Colonic mucosa (tissue), 4 donors: Measurements from ENCODE around the gene LCA5L. TPM values are rescaled to one million over a fixed set of nuclear protein-coding genes. Genes with fewer than 3 reads are reported as not detected.

ENCODE experiments used
- DNase-seq: peaks from one replicate; pipeline ENCODE4 v3.0.0-alpha.2; 2020
- H3K27ac ChIP-seq: fragments of 200-600 bp; one replicate; pipeline ENCODE4 v1.8.0; 2021
- H3K27me3 ChIP-seq: fragments of 200-600 bp; one replicate; pipeline ENCODE4 v1.8.0; 2021
- H3K36me3 ChIP-seq: fragments of 200-600 bp; one replicate; pipeline ENCODE4 v1.8.0; 2021
- H3K4me1 ChIP-seq: fragments of 200-600 bp; one replicate; pipeline ENCODE4 v1.8.0; 2021; ENCODE audit warnings: mild to moderate bottlenecking
- H3K4me3 ChIP-seq: fragments of 200-600 bp; one replicate; pipeline ENCODE4 v1.8.0; 2021
- H3K9ac ChIP-seq, 2 donors: one replicate each; pipeline ENCODE4 v1.7.0; 2013; ENCODE audit warnings: control low read depth in 2 of 2, low read depth in 2 of 2, low read length in 2 of 2
- H3K9me3 ChIP-seq: fragments of 200-600 bp; one replicate; pipeline ENCODE4 v1.8.0; 2021
- intact Hi-C: fragments of 100-400 bp; cut with DNase I; formaldehyde crosslinking; loops from one replicate; pipeline ENCODE4 v1.14.1; 2022
- microRNA-seq: library from miRNA; unstranded; fragments of <30 nt; microRNA quantifications from one replicate; pipeline ENCODE4, GENCODE V29; 2019
- total RNA-seq, 2 donors: library from RNA; stranded (reverse); fragmentation: NEBNext Ultra II Directional in 1 of 2; extraction: Animal tissue kit (Norgen Biotek cat#: 25700) in 1 of 2; gene quantifications; one replicate each; pipeline ENCODE4 v1.2.1, GENCODE V29; 2021
- TF ChIP-seq, protein P1 (sequence below): fragments of 200-600 bp; IDR thresholded peaks from one replicate; pipeline ENCODE4 v1.8.0; 2022; ENCODE audit warnings: antibody characterized with exemption, mild to moderate bottlenecking
- donor health status: healthy.
- donor health status: DM: no; HTN: no; CAD: no.
- donor health status: DM: no; HTN: no; CAD: no.

LCA5L gene
- total RNA-seq, 2 donors from 2014 or later: 0.64 to 0.98 TPM

DNA sequence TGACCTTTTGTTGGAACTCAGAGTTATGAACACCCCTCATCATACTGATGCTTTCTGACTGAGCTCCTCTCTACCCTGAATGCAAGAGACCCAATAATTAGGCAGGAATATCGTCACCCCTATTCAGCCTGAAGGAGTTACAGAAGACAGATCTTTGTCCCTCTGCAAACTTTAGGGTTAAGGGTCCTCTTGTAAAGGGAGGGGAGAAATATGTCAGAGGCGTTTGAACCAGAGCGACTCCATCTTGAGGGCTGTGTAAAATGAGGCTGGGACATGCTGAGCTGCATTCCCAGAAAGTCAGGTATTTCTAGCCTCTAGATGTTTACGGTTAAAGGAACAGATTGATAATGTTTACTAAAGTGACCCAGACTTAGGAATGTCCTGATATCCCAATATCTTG lies 86.2 kb downstream of the LCA5L start:
- no peaks in the 10 kb centered on the region for H3K9me3 ChIP-seq
- no peak for DNase-seq
- H3K9ac ChIP-seq: no peak overlapping the region
- H3K4me1 ChIP-seq: no peaks in the 10 kb centered on the region
- no peak overlapping the region for H3K4me3 ChIP-seq
- TF ChIP-seq, protein P1, sequence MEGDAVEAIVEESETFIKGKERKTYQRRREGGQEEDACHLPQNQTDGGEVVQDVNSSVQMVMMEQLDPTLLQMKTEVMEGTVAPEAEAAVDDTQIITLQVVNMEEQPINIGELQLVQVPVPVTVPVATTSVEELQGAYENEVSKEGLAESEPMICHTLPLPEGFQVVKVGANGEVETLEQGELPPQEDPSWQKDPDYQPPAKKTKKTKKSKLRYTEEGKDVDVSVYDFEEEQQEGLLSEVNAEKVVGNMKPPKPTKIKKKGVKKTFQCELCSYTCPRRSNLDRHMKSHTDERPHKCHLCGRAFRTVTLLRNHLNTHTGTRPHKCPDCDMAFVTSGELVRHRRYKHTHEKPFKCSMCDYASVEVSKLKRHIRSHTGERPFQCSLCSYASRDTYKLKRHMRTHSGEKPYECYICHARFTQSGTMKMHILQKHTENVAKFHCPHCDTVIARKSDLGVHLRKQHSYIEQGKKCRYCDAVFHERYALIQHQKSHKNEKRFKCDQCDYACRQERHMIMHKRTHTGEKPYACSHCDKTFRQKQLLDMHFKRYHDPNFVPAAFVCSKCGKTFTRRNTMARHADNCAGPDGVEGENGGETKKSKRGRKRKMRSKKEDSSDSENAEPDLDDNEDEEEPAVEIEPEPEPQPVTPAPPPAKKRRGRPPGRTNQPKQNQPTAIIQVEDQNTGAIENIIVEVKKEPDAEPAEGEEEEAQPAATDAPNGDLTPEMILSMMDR: no peak
- H3K27ac ChIP-seq: no peak overlapping the region
- no peaks in the 10 kb centered on the region for H3K36me3 ChIP-seq
- intact Hi-C loops: no loop called here
- H3K27me3 ChIP-seq: no peaks in the 10 kb centered on the region

Small RNA genes within 50 kb of the gene (microRNA-seq; reads per million reads assigned to microRNA genes)
- gene MIR6508: not detected

Other genes with a start within 250 kb of the LCA5L start
- gene BRWD1, start 132.1 kb downstream of the LCA5L start, total RNA-seq: 10 to 100 TPM; 38.6 to 43.1 TPM
- gene HMGN1, start 96.7 kb downstream of the LCA5L start, total RNA-seq: 100 to 1,000 TPM; 240 to 305 TPM
- gene SH3BGR, start 6.2 kb upstream of the LCA5L start, total RNA-seq: 1 to 10 TPM; 3.3 to 5.1 TPM
- gene B3GALT5, start 167.2 kb upstream of the LCA5L start, total RNA-seq: 100 to 1,000 TPM; 114 to 205 TPM